Sigmoid colon (tissue), 4 donors: ENCODE measurements around the gene MET.

Experiments
- EP300 ChIP-seq, 4 donors: sonication (generic); formaldehyde crosslinking; IDR thresholded peaks; one replicate each; pipeline ENCODE4 v1.6.1; 2017; ENCODE audit warnings: antibody characterized with exemption in 4 of 4
- POLR2A ChIP-seq, 2 donors: fragments of 450-650 bp; IDR thresholded peaks; one replicate each; pipeline ENCODE4 v1.6.1; 2016; ENCODE audit warnings: antibody characterized with exemption in 2 of 2, mild to moderate bottlenecking in 2 of 2, moderate library complexity in 2 of 2
- TF ChIP-seq, protein P1 (sequence below), 4 experiments: fragments of 450-650 bp in 3 of 4; fragments of 200-600 bp in 1 of 4; IDR thresholded peaks; one replicate each; pipeline ENCODE4 v1.5.1; 2016 to 2019; ENCODE audit warnings: antibody characterized with exemption in 4 of 4, mild to moderate bottlenecking in 3 of 4, moderate library complexity in 2 of 4

DNA sequence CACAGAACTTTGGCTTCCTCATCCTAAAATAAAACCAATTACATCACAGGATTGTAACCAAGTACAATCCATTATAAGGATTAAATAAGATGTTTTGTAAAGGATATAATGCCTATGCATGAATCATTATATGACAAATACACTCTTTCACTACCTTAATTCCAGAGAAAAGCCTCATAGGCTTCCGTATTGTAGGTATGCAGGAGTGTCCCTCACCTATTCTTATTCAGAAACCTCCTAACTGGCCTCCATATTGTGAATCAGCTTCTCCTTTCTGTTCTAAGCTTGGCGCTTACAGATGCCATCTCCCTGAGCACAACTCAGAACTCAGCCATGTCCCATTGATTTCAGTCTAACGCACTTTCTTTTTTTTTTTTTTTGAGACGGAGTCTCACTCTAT, 120.8 kb downstream of the MET start:
- TF ChIP-seq, protein P1, sequence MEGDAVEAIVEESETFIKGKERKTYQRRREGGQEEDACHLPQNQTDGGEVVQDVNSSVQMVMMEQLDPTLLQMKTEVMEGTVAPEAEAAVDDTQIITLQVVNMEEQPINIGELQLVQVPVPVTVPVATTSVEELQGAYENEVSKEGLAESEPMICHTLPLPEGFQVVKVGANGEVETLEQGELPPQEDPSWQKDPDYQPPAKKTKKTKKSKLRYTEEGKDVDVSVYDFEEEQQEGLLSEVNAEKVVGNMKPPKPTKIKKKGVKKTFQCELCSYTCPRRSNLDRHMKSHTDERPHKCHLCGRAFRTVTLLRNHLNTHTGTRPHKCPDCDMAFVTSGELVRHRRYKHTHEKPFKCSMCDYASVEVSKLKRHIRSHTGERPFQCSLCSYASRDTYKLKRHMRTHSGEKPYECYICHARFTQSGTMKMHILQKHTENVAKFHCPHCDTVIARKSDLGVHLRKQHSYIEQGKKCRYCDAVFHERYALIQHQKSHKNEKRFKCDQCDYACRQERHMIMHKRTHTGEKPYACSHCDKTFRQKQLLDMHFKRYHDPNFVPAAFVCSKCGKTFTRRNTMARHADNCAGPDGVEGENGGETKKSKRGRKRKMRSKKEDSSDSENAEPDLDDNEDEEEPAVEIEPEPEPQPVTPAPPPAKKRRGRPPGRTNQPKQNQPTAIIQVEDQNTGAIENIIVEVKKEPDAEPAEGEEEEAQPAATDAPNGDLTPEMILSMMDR (IDR thresholded peaks at IDR 0.05) = no peak
- TF ChIP-seq EP300 (IDR thresholded peaks at IDR 0.05) = no peak
- no peak for TF ChIP-seq POLR2A (IDR thresholded peaks at IDR 0.05)
